OCI-LY7 (cell line): Measurements from ENCODE around the gene KCNIP4. TPM values are rescaled to one million over a fixed set of nuclear protein-coding genes. Genes with fewer than 3 reads are reported as not detected.

Experiments used
- BruUV-seq: library from RNA; stranded (reverse); fragments of 400-500 nt; replicated peaks from 2 replicates; lab custom pipeline; 2021; lab: Mats Ljungman, UMichigan
- CTCF ChIA-PET: fragments of 300-600 bp; sonication (Branson Sonifier 250); formaldehyde crosslinking; loops from one replicate; lab custom pipeline; 2022; ENCODE audit warnings: antibody characterized with exemption; ENCODE audit not compliant: unreplicated experiment; lab: Charles Lee
- POLR2A ChIA-PET: fragments of 300-600 bp; sonication (Branson Sonifier 250); formaldehyde crosslinking; loops from one replicate; lab custom pipeline; 2022; ENCODE audit warnings: antibody characterized with exemption; lab: Charles Lee
- DNase-seq: peaks from one replicate; pipeline ENCODE4 v3.0.0-alpha.2; 2015; ENCODE audit warnings: low spot score
- H2AFZ ChIP-seq: fragments of 200-600 bp; sonication (generic), shearing (Covaris generic); 2 replicates; pipeline ENCODE4 v1.6.1; 2014; ENCODE audit warnings: mild to moderate bottlenecking, antibody characterized with exemption, low read length, moderate library complexity
- H3K27ac ChIP-seq: fragments of 200-600 bp; sonication (generic); 2 replicates; pipeline ENCODE4 v1.5.1; 2014; ENCODE audit warnings: mixed run types, low read depth, mild to moderate bottlenecking, moderate library complexity, low read length, inconsistent platforms; ENCODE audit not compliant: poor library complexity, severe bottlenecking
- H3K36me3 ChIP-seq: fragments of 200-600 bp; sonication (generic); 2 replicates; pipeline ENCODE4 v1.6.1; 2014; ENCODE audit warnings: mild to moderate bottlenecking, antibody characterized with exemption, low read length, moderate library complexity, mixed read lengths; ENCODE audit not compliant: insufficient read depth
- H3K4me1 ChIP-seq: fragments of 200-600 bp; sonication (generic); 2 replicates; pipeline ENCODE4 v1.5.1; 2014; ENCODE audit warnings: mild to moderate bottlenecking, low read length; ENCODE audit not compliant: insufficient read depth, poor library complexity, severe bottlenecking
- H3K4me2 ChIP-seq: fragments of 200-600 bp; sonication (generic); 2 replicates; pipeline ENCODE4 v1.6.1; 2014; ENCODE audit warnings: mild to moderate bottlenecking, low read length
- H3K4me3 ChIP-seq: fragments of 200-600 bp; sonication (generic); 2 replicates; pipeline ENCODE4 v1.5.1; 2014; ENCODE audit warnings: mild to moderate bottlenecking, low read depth, low read length; ENCODE audit not compliant: poor library complexity, severe bottlenecking
- H3K79me2 ChIP-seq: fragments of 200-600 bp; sonication (generic); 2 replicates; pipeline ENCODE4 v1.6.1; 2016; ENCODE audit warnings: low read depth, mild to moderate bottlenecking, low read length, moderate library complexity, mixed read lengths; ENCODE audit not compliant: insufficient read depth
- H3K9me2 ChIP-seq: fragments of 200-600 bp; sonication (generic); 2 replicates; pipeline ENCODE4 v1.6.1; 2016; ENCODE audit warnings: mild to moderate bottlenecking, low read length, mixed read lengths; ENCODE audit not compliant: insufficient read depth
- H3K9me3 ChIP-seq: fragments of 200-600 bp; sonication (generic); 2 replicates; pipeline ENCODE4 v1.6.1; 2014; ENCODE audit warnings: mild to moderate bottlenecking, mixed run types, low read length, mixed read lengths
- H4K20me1 ChIP-seq: fragments of 200-600 bp; sonication (generic); 2 replicates; pipeline ENCODE4 v1.6.1; 2014; ENCODE audit warnings: mild to moderate bottlenecking, antibody characterized with exemption, low read length, moderate library complexity, mixed read lengths; ENCODE audit not compliant: insufficient read depth
- CTCF ChIP-seq: fragments of 200-600 bp; sonication (generic); conservative IDR thresholded peaks from 2 replicates; pipeline ENCODE4 v1.5.1; 2014; ENCODE audit warnings: mild to moderate bottlenecking, antibody characterized with exemption, low read length, moderate library complexity, mixed read lengths
- EZH2phosphoT487 ChIP-seq: fragments of 200-600 bp; sonication (generic); IDR thresholded peaks from 2 replicates; pipeline ENCODE4 v1.6.1; 2018; ENCODE audit warnings: low read depth, borderline replicate concordance, mild to moderate bottlenecking, mixed run types, antibody characterized with exemption, low read length, moderate library complexity, mixed read lengths
- intact Hi-C: fragments of 100-400 bp; cut with micrococcal nuclease; formaldehyde crosslinking; loops from one replicate; pipeline ENCODE4 v1.10.0; 2022; ENCODE audit not compliant: unreplicated experiment
- total RNA-seq, 2 experiments: library from RNA; depleted of rRNA in 1 of 2; stranded (reverse); fragments of >200 nt in 1 of 2; shearing (Covaris generic) in 1 of 2; gene quantifications; 2 replicates each; pipeline ENCODE4 v1.2.3, GENCODE V29; 2014 to 2022

Gene KCNIP4
- total RNA-seq, 2 experiments from 2014 or later: not detected

GRCh38 chr4:21167711-21168110 lies 780.9 kb downstream of the KCNIP4 start:
- no peaks in the 10 kb centered on the region for H3K9me2 ChIP-seq

GRCh38 chr4:21155367-21155766 lies 793.2 kb downstream of the KCNIP4 start:
- no peaks in the 10 kb centered on the region for H3K79me2 ChIP-seq
- TF ChIP-seq CTCF (no peak), EZH2phosphoT487 (no peak)
- POLR2A ChIA-PET: no interaction called here

More at GRCh38 chr4:21167711-21168110, 780.9 kb downstream of the KCNIP4 start:
- H3K36me3 ChIP-seq: no peaks in the 10 kb centered on the region
- no peaks in the 10 kb centered on the region for H3K4me1 ChIP-seq
- no peak for TF ChIP-seq EZH2phosphoT487
- no peak for TF ChIP-seq CTCF
- no peaks in the 10 kb centered on the region for H3K79me2 ChIP-seq
- DNase-seq: no peak
- H3K4me3 ChIP-seq: no peak overlapping the region
- CTCF ChIA-PET: no interaction called here
- no peak overlapping the region for H3K4me2 ChIP-seq
- POLR2A ChIA-PET: interaction anchor here (0.6 kb wide), 1 partner anchor 9 kb away, joined by 3 read pairs; no protein-coding TSS in a partner anchor
- no peak overlapping the region for H3K27ac ChIP-seq
- BruUV-seq: no TSS peak
- intact Hi-C loops: no loop called here
- H3K9me3 ChIP-seq: no peaks in the 10 kb centered on the region
- no peaks in the 10 kb centered on the region for H4K20me1 ChIP-seq
- no peak overlapping the region for H2AFZ ChIP-seq

GRCh38 chr4:21139327-21139726 lies 809.2 kb downstream of the KCNIP4 start:
- H3K79me2 ChIP-seq: no peaks in the 10 kb centered on the region
- H3K4me3 ChIP-seq: no peak overlapping the region
- H4K20me1 ChIP-seq: no peaks in the 10 kb centered on the region
- no peaks in the 10 kb centered on the region for H3K36me3 ChIP-seq
- no peaks in the 10 kb centered on the region for H3K9me3 ChIP-seq
- H3K27ac ChIP-seq: no peak overlapping the region
- H3K4me1 ChIP-seq: no peaks in the 10 kb centered on the region
- intact Hi-C loops: no loop called here
- no TSS peak for BruUV-seq
- H2AFZ ChIP-seq: no peak overlapping the region
- H3K9me2 ChIP-seq: no peaks in the 10 kb centered on the region
- TF ChIP-seq CTCF (no peak), EZH2phosphoT487 (no peak)
- POLR2A ChIA-PET: no interaction called here
- H3K4me2 ChIP-seq: no peak overlapping the region
- DNase-seq: no peak
- CTCF ChIA-PET: no interaction called here

More at GRCh38 chr4:21155367-21155766, 793.2 kb downstream of the KCNIP4 start:
- no peaks in the 10 kb centered on the region for H3K36me3 ChIP-seq
- no peak overlapping the region for H3K4me2 ChIP-seq
- H3K27ac ChIP-seq: no peak overlapping the region
- BruUV-seq: no TSS peak
- CTCF ChIA-PET: no interaction called here
- H3K9me2 ChIP-seq: no peaks in the 10 kb centered on the region
- H2AFZ ChIP-seq: no peak overlapping the region
- no peak for DNase-seq
- H3K9me3 ChIP-seq: no peaks in the 10 kb centered on the region
- H3K4me1 ChIP-seq: no peaks in the 10 kb centered on the region
- no peaks in the 10 kb centered on the region for H4K20me1 ChIP-seq
- intact Hi-C loops: no loop called here
- no peak overlapping the region for H3K4me3 ChIP-seq
